ENCODE measurements around the gene ATM.
"Not testable (repeated sequence)": the region's sequence is repeated elsewhere in the genome, so short reads cannot be mapped to it uniquely, and the experiment has no call there.

ATM gene

GRCh38 chr11:108388576-108388975 lies 165.7 kb downstream of the ATM start:
- no peak for DNase-seq

GRCh38 chr11:108392353-108392752 lies 169.5 kb downstream of the ATM start:
- DNase-seq, result no peak

- DNase-seq, result no peak
These were observed 170.2 kb downstream of the ATM start for GRCh38 chr11:108393046-108393445.

DNA sequence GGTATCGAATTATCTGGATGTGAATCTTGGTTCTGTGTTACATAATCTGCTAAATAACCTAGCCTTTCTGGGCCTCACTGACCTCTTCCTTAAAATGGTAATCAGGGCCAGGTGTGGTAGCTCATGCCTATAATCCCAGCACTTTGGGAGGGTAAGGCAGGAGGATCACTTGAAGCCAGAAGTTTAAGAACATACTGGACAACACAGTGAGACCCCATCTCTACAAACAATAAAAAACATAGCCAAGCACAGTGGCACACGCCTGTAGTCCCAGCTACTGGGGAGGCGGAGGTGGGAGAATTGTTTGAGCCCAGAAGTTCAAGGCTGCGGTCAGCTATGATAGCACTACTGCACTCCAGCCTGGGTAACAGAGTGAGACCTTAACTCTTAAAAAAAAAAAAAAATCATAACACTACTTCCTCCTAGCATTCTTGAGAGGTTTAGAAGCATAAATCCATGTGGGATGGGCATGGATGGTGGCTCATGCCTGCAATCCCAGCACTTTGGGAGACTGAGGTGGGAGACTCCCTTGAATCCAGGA lies 171.9 kb downstream of the ATM start:
- no peak for DNase-seq

- DNase-seq, result not testable (repeated sequence)
These were observed 173.8 kb downstream of the ATM start for GRCh38 chr11:108396672-108397071.

- no peak for DNase-seq
These were observed 175.6 kb downstream of the ATM start for GRCh38 chr11:108398439-108398838.

DNA sequence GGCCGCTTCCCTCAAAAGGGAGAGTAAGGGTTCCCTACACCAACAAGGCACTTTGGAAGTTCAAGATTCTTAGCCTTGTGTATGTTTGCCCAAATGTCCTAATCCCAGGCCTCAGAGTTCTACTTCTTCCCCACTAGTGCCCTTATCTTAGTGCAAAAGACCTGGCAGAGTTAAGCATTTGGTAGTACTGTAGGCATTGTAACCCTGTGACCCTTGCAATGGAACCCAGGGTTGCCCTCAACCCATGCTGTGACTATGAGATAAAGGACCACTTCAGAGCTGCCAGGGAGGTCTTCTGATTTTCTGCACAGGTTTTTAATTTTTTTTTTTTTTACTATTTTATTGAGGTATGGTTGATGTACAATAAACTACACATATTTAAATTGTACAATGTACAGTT lies 179.4 kb downstream of the ATM start:
- no peak for DNase-seq

DNA sequence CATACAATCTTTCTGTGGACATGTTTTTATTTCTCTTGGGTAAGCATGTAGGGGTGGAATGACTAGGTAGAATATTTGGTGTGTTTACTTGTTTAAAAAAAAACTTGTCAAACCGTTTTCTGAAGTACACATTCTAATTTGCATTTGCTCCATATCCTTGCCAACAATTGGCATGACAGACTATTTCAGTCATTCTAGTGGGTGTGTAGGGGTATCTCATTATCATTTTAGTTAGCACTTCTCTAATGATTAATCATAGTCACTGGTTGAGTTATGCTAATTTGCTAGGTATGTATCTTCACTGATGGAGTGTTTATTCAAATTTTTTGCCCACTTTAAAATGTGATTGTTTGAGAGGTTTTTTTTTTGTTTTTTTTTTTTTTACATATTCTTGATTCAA lies 180.2 kb downstream of the ATM start:
- no peak for DNase-seq

- no peak for DNase-seq
These were observed 182.8 kb downstream of the ATM start for GRCh38 chr11:108405706-108406105.

DNA sequence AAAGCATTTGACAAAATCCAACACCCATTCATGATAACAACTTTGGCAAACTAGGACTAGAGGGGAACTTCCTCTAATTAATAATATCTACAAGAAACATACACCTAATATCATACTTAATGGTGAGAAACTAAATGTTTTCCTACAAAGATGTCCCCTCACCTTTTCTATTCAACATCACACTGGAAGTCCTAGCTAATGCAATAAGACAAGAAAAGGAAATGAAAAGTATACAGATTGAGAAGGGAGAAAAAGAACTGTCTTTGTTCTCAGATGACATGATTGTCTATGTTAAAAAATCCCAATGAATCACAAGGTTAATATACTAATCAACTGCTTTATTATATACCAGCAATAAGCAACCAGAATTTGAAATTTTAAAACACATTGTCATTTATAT lies 192.1 kb downstream of the ATM start:
- no peak for DNase-seq

DNA sequence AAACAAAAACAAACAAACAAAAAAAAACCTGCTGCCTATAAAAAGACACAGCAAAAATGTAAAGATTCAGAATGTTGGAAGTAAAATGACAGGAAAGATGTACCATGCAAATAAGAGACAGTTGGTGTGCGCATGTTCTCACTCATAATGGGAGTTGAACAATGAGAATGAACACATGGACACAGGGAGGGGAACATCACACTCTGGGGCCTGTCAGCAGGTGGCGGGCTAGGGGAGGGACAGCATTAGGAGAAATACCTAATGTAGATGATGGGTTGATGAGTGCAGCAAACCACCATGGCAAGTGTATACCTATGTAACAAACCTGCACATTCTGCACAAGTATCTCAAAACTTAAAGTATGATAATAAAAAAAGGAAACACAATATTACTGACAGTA lies 194.7 kb downstream of the ATM start:
- not testable (repeated sequence) for DNase-seq
